NCI-H2029 (cell line): ENCODE measurements around the gene CATSPERB.
"Not testable (repeated sequence)": the region's sequence is repeated elsewhere in the genome, so short reads cannot be mapped to it uniquely, and the experiment has no call there.

Experiments used
- DNase-seq: peaks from one replicate; lab custom pipeline; 2025; lab: John Stamatoyannopoulos, UW

CATSPERB gene

GRCh38 chr14:91732439-91732838 is 553 bp upstream of the CATSPERB start:
- DNase-seq = no peak

- no peak for DNase-seq
Measured at GRCh38 chr14:91731018-91731417, 868 bp downstream of the CATSPERB start.

- no peak for DNase-seq
Measured at GRCh38 chr14:91729756-91730155, 2.1 kb downstream of the CATSPERB start.

GRCh38 chr14:91728616-91729183 is 3.2 kb downstream of the CATSPERB start:
- no peak for DNase-seq

GRCh38 chr14:91727121-91727520 is 4.8 kb downstream of the CATSPERB start:
- DNase-seq = no peak

GRCh38 chr14:91723501-91723900 is 8.4 kb downstream of the CATSPERB start:
- DNase-seq = no peak

- DNase-seq = no peak
Measured at GRCh38 chr14:91722386-91722785, 9.5 kb downstream of the CATSPERB start.

GRCh38 chr14:91719839-91720238 is 12.0 kb downstream of the CATSPERB start:
- no peak for DNase-seq

GRCh38 chr14:91716999-91717398 is 14.9 kb downstream of the CATSPERB start:
- DNase-seq = no peak

- DNase-seq = no peak
Measured at GRCh38 chr14:91714805-91715204, 17.1 kb downstream of the CATSPERB start.

GRCh38 chr14:91708795-91709194 is 23.1 kb downstream of the CATSPERB start:
- no peak for DNase-seq

- DNase-seq = no peak
Measured at GRCh38 chr14:91706996-91707395, 24.9 kb downstream of the CATSPERB start.

GRCh38 chr14:91694643-91695042 is 37.2 kb downstream of the CATSPERB start:
- DNase-seq = no peak

- no peak for DNase-seq
Measured at GRCh38 chr14:91693346-91693745, 38.5 kb downstream of the CATSPERB start.

GRCh38 chr14:91692075-91692474 is 39.8 kb downstream of the CATSPERB start:
- no peak for DNase-seq

GRCh38 chr14:91689608-91690007 is 42.3 kb downstream of the CATSPERB start:
- DNase-seq = no peak

GRCh38 chr14:91687436-91687835 is 44.5 kb downstream of the CATSPERB start:
- DNase-seq = not testable (repeated sequence)

- no peak for DNase-seq
Measured at GRCh38 chr14:91685600-91685999, 46.3 kb downstream of the CATSPERB start.

GRCh38 chr14:91681893-91682563 is 49.9 kb downstream of the CATSPERB start:
- DNase-seq = no peak

GRCh38 chr14:91681118-91681517 is 50.8 kb downstream of the CATSPERB start:
- DNase-seq = no peak

GRCh38 chr14:91679273-91679672 is 52.6 kb downstream of the CATSPERB start:
- no peak for DNase-seq

- not testable (repeated sequence) for DNase-seq
Measured at GRCh38 chr14:91677687-91678086, 54.2 kb downstream of the CATSPERB start.

GRCh38 chr14:91674911-91675310 is 57.0 kb downstream of the CATSPERB start:
- no peak for DNase-seq

GRCh38 chr14:91669867-91670266 is 62.0 kb downstream of the CATSPERB start:
- DNase-seq = no peak
